ENCODE data around the gene LINC00237.
A peak's percentile ranks its signal among the peaks of the same experiment; 100 is the strongest.

LINC00237 gene

DNA sequence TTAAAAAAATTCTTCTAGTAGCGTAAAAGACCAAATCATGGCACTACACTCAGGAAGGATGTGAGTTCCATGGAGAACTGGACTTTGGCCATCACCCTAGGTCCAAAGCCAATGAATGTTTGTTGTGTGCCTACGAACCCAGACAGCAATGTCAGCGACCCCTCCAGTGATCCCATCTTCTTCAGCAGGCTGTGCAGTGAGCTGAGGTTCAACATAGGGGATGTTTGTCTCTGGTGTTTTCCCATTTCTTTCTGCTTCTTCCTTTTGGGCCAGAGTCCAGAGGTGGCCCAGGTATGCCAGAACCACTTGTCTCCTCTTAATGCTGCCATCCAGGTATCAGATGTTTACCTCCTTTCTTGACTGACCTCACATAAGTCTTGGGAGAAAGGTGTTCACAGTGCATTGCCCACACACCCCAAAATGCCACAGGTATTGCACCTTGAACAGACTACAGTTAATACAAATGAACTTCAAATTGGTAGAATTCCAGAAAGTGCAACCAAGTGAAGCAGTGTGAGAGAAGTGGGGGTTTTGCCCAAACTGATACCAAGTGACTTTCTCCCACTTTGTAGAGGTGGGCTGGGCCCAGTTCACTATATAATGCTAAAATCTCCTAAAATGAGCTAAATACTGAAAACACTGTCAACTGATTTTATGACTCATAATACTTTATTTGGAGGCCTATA, 33.9 kb upstream of the LINC00237 start:
- Histone ChIP-seq H3K27me3 (ENCODE audit: control insufficient read depth, insufficient read depth, low read length) (no peaks in the 10 kb centered on the region), H3K4me3 (ENCODE audit: low read depth, low read length) (no peak overlapping the region), H3K36me3 (ENCODE audit: control insufficient read depth, insufficient read depth, low read length) (peaks cover 17% of the 10 kb centered on the region), H3K9me3 (ENCODE audit: control insufficient read depth, insufficient read depth, low read depth, low read length) (no peaks in the 10 kb centered on the region), H3K9ac (ENCODE audit: low read length) (no peak overlapping the region), H3K27ac (ENCODE audit: low read depth, low read length) (no peak overlapping the region), H3K4me1 (ENCODE audit: control insufficient read depth, insufficient read depth, low read length) (no peaks in the 10 kb centered on the region)

DNA sequence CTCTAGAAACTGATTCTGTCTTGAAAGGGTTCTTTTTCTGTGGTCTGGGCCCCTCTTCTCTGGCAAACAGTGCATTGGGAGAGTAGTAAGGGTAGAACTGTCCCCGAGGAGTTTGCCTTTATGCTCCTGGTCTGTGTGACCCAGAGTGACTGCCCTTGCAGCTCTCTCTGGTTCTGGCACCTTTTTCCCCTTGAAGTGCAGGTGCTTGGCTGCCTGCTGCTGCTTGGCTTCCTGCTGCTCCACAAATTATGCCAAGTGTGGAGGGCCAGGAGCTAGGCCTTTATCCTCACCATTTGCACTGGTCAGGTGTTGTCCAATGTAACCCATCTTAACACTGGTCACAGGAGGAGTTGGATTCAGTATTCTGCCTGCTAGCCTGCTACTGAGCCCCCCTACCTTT, 30.9 kb upstream of the LINC00237 start:
- Histone ChIP-seq H3K9me3 (ENCODE audit: control insufficient read depth, insufficient read depth, low read depth, low read length) (no peaks in the 10 kb centered on the region), H3K4me3 (ENCODE audit: low read depth, low read length) (no peak overlapping the region), H3K36me3 (ENCODE audit: control insufficient read depth, insufficient read depth, low read length) (peaks cover 19% of the 10 kb centered on the region), H3K9ac (ENCODE audit: low read length) (no peak overlapping the region), H3K27ac (ENCODE audit: low read depth, low read length) (no peak overlapping the region), H3K4me1 (ENCODE audit: control insufficient read depth, insufficient read depth, low read length) (no peaks in the 10 kb centered on the region), H3K27me3 (ENCODE audit: control insufficient read depth, insufficient read depth, low read length) (no peaks in the 10 kb centered on the region)

DNA sequence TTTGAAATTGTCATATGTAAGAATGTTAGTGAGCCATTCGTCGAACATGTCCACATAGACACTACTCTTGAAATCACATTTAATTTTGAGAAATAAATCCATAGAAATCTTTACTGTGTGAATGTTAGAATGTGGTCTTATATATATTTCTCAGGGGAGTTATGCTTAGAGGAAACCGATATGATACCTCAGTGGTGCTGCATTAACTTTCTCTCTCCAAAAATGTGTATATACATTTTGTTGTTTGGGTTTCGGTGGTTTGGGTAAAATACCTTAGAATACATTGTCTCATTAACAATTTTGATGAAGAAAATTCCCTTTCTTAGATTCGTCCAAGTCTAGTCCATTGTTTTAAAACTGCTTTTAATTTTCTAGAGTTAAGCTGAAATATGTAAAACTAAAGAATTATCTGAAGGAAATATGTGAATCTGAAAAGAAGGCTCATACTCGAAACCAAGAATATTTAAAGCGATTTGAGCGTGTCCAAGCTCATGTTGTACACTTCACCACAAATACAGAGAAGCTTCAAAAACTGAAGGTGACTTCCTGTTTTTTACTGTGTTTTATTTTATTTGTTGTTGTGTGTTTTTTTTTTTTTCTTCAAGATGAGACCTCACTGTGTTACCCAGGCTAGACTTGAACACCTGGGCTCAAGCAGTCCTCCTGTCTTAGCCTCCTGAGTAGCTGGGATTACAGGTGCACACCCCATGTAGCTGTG, 30.0 kb upstream of the LINC00237 start:
- no peak overlapping the region for H3K4me3 ChIP-seq (ENCODE audit: low read depth, low read length)
- H3K27ac ChIP-seq (ENCODE audit: low read depth, low read length) = no peak overlapping the region
- H3K4me1 ChIP-seq (ENCODE audit: control insufficient read depth, insufficient read depth, low read length) = peaks cover 8% of the 10 kb centered on the region
- peaks cover 19% of the 10 kb centered on the region for H3K36me3 ChIP-seq (ENCODE audit: control insufficient read depth, insufficient read depth, low read length)
- H3K9me3 ChIP-seq (ENCODE audit: control insufficient read depth, insufficient read depth, low read depth, low read length) = no peaks in the 10 kb centered on the region
- H3K27me3 ChIP-seq (ENCODE audit: control insufficient read depth, insufficient read depth, low read length) = no peaks in the 10 kb centered on the region
- no peak overlapping the region for H3K9ac ChIP-seq (ENCODE audit: low read length)

DNA sequence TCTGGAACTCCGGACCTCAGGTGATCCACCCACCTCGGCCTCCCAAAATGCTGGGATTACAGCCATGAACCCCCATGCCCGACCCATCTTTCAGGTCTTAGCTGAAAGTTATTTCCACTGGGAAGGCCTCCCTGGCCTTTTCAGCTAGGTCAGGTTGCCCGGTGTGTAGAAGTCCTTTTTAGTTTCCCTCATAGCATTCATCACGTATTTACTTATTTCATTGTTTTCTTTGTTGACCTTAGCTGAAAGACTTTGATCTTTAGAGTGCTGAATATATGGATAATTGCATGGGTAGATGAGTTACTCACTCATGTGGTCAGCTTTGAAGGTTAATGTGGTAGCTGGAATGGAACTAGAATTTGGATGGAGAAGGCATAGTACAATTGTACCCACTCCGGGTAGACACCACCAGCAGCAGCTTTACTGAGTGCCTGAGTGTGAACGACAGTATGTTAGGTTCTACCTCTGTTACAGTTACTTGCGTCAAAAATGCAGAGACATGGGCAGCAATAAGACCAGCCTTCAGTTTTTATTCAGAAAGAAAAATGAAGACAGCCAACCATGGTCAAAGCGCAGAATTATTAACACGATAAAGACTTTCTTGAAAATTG, 28.8 kb upstream of the LINC00237 start:
- no peak overlapping the region for H3K4me3 ChIP-seq (ENCODE audit: low read depth, low read length)
- H3K4me1 ChIP-seq (ENCODE audit: control insufficient read depth, insufficient read depth, low read length) = peaks cover 13% of the 10 kb centered on the region
- H3K36me3 ChIP-seq (ENCODE audit: control insufficient read depth, insufficient read depth, low read length) = peaks cover 15% of the 10 kb centered on the region
- H3K9ac ChIP-seq (ENCODE audit: low read length) = no peak overlapping the region
- H3K27me3 ChIP-seq (ENCODE audit: control insufficient read depth, insufficient read depth, low read length) = no peaks in the 10 kb centered on the region
- H3K27ac ChIP-seq (ENCODE audit: low read depth, low read length) = no peak overlapping the region
- no peaks in the 10 kb centered on the region for H3K9me3 ChIP-seq (ENCODE audit: control insufficient read depth, insufficient read depth, low read depth, low read length)

DNA sequence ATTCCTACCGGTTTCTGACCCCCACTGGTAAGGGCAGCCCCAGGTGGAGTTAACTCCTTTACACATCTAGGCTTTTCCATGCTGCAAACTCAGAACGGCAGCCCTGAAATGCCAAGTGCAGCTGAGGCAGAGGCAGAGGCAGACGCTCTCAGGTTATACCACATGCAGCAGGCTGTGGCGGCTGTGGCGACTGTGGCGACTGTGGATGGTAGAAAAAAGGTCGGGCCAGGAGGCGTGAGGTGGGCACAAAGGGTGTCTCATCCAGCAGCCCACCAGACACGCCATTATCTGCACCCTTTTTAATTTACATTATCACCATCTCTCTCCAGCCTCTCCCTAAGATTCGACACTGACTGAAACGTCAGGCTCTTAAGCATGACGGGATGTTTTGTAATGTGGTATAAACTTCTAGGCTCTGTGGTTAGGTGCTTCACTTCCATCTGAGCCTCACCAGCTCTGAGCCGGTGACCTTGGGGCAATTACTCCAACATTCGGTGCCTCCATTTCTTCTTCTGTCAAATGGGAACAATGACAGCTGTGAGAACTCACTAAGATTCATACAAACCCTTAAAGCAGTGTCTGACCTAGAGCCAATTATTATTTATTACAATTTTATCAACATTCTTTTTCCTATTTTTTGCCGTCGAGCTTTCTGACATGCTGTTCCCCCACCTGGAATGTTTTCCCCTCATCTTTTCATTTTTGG, 27.9 kb upstream of the LINC00237 start:
- H3K9me3 ChIP-seq (ENCODE audit: control insufficient read depth, insufficient read depth, low read depth, low read length) = no peaks in the 10 kb centered on the region
- H3K4me1 ChIP-seq (ENCODE audit: control insufficient read depth, insufficient read depth, low read length) = peaks cover 14% of the 10 kb centered on the region
- H3K27me3 ChIP-seq (ENCODE audit: control insufficient read depth, insufficient read depth, low read length) = no peaks in the 10 kb centered on the region
- H3K4me3 ChIP-seq (ENCODE audit: low read depth, low read length) = no peak overlapping the region
- H3K36me3 ChIP-seq (ENCODE audit: control insufficient read depth, insufficient read depth, low read length) = peaks cover 12% of the 10 kb centered on the region; the same call in 1 of the 2 replicates
- H3K9ac ChIP-seq (ENCODE audit: low read length) = no peak overlapping the region
- no peak overlapping the region for H3K27ac ChIP-seq (ENCODE audit: low read depth, low read length)

DNA sequence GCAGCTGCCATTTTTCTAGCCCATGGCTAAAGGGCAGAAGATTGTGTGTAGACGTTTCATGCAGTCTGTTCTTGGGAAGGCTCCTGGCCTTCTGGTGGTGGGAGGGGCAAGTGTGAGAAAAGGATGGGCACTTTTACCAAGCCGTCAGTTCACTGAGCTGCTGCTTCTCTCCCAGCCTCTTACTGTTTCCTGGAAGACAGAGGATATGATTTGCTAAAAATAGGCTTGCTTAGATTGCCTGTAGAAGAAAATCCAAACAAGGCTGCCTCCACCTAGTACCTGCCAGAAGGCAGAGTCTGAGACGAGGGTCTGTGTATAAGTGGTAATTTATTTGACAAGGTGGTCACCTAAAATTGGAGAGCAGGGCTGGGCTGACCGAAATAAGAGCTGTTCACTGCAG, 27.2 kb upstream of the LINC00237 start:
- peaks cover 14% of the 10 kb centered on the region for H3K4me1 ChIP-seq (ENCODE audit: control insufficient read depth, insufficient read depth, low read length)
- H3K27me3 ChIP-seq (ENCODE audit: control insufficient read depth, insufficient read depth, low read length) = no peaks in the 10 kb centered on the region
- no peak overlapping the region for H3K4me3 ChIP-seq (ENCODE audit: low read depth, low read length)
- H3K9me3 ChIP-seq (ENCODE audit: control insufficient read depth, insufficient read depth, low read depth, low read length) = no peaks in the 10 kb centered on the region
- H3K36me3 ChIP-seq (ENCODE audit: control insufficient read depth, insufficient read depth, low read length) = peaks cover 10% of the 10 kb centered on the region; the same call in 1 of the 2 replicates
- H3K9ac ChIP-seq (ENCODE audit: low read length) = no peak overlapping the region
- no peak overlapping the region for H3K27ac ChIP-seq (ENCODE audit: low read depth, low read length)

DNA sequence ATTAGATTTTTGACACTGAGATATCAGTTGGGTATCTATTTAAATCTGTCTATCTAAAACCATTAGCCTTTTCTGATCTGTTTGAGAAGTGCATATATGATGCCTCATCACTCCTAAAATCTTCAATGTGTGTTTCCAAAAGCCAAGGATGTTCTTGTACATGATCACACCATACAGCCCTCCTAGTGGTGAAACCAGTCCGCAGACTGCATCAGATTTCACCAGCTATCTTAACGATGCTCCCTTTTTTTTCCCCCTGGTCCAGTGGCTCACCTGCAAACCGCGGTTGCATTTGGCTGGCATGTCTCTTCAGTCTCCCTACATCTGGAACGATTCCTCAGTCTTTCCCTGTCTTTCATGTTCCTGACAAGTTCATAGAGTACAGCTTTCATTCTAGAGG, 23.7 kb upstream of the LINC00237 start:
- Histone ChIP-seq H3K27ac (ENCODE audit: low read depth, low read length) (no peak overlapping the region), H3K4me1 (ENCODE audit: control insufficient read depth, insufficient read depth, low read length) (peaks cover 25% of the 10 kb centered on the region), H3K9me3 (ENCODE audit: control insufficient read depth, insufficient read depth, low read depth, low read length) (no peaks in the 10 kb centered on the region), H3K4me3 (ENCODE audit: low read depth, low read length) (no peak overlapping the region), H3K9ac (ENCODE audit: low read length) (no peak overlapping the region), H3K27me3 (ENCODE audit: control insufficient read depth, insufficient read depth, low read length) (no peaks in the 10 kb centered on the region), H3K36me3 (ENCODE audit: control insufficient read depth, insufficient read depth, low read length) (peaks cover under 1% of the 10 kb centered on the region; the same call in 1 of the 2 replicates)

DNA sequence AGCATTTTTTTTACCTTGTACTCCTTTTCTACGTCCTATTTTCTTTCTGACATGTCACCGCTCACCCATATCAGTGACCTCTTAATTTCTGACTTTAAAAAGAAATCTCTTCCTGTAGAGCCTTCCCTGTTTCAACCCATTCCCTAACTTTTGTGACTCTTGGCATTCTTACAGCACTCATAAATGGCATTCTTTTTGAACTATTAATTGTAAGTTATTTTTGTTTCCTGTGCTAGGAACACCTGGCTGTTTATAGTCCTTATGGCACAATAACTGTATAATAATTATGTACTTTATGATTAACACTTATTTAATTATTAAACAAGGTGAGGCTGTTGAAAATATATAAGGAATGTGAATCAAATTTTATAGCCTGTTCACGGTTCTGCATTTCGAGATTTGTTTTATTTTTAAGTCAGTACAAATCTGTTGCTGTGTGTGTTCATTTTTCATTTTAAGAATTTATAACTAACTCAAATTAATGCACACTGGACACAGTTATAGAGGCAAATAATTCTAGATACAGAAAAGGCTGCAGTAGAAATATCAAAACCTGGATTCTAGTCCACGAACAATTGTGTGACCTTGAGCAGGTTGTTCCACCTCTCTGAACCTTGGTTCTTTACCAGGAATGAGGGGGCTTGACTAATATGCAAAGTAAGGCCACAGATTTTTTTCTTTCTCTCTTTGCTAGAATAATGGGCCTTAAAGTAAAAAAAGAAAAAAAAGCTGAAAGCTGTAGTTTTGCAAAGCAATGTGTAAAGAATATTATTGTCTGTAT, 21.2 kb upstream of the LINC00237 start:
- Histone ChIP-seq H3K27me3 (ENCODE audit: control insufficient read depth, insufficient read depth, low read length) (no peaks in the 10 kb centered on the region), H3K4me3 (ENCODE audit: low read depth, low read length) (peak overlapping the region; percentile 87), H3K9ac (ENCODE audit: low read length) (no peak overlapping the region), H3K4me1 (ENCODE audit: control insufficient read depth, insufficient read depth, low read length) (peaks cover 25% of the 10 kb centered on the region), H3K27ac (ENCODE audit: low read depth, low read length) (no peak overlapping the region), H3K36me3 (ENCODE audit: control insufficient read depth, insufficient read depth, low read length) (no peaks in the 10 kb centered on the region), H3K9me3 (ENCODE audit: control insufficient read depth, insufficient read depth, low read depth, low read length) (no peaks in the 10 kb centered on the region)

DNA sequence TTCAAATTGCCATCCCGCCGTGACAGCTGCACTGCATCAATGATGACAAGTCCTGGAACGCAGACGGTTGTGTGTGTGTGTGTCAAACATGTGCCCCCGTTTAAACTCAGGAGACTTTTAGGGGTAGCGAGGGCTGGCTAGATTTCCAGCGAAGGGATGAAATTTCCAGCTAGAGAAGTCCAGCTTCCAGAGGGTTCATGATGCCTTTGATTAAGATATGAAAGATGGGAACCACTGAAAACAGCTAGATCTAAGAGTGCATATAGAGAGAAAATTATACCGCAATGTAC, 20.4 kb upstream of the LINC00237 start:
- peaks cover 21% of the 10 kb centered on the region for H3K4me1 ChIP-seq (ENCODE audit: control insufficient read depth, insufficient read depth, low read length)
- H3K4me3 ChIP-seq (ENCODE audit: low read depth, low read length) = peak overlapping the region; percentile 87
- H3K27ac ChIP-seq (ENCODE audit: low read depth, low read length) = no peak overlapping the region
- no peaks in the 10 kb centered on the region for H3K9me3 ChIP-seq (ENCODE audit: control insufficient read depth, insufficient read depth, low read depth, low read length)
- no peaks in the 10 kb centered on the region for H3K27me3 ChIP-seq (ENCODE audit: control insufficient read depth, insufficient read depth, low read length)
- H3K9ac ChIP-seq (ENCODE audit: low read length) = peak overlapping the region; percentile 61
- no peaks in the 10 kb centered on the region for H3K36me3 ChIP-seq (ENCODE audit: control insufficient read depth, insufficient read depth, low read length)

DNA sequence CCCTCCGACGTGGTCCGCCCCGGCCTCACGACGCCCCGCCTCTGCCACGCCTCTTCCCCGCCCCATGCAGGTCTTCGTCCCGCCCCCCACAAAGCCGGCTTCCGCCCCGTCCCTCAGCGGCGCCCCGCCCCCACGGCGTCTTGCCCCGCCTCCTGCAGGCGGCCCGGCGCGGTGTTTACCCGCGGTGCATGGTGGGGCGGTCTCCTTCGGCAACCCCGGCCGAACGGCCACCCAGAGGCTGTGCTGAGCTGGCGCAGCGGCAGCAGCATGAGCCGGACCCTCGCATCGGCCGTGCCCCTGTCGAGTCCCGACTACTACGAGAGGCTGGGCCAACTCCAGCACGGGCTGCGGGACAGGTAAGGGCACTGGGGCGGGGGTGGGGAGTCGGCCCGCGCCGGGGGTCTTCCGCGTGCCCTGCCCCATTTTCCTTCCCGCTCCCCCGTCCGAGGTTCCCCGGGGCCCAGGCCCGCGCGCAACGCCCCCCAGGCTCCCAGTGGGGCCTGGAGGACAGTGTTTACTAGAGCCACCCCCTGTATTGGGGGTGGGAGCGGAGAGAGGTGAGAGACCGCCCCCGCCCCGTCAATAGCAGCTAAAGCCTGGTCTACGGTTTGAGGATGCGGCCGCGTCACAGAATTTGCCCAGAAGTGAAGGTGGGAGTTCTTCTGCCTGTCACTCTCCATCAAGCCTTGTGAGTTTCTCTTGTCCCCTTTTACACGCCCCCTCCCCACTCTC, 19.9 kb upstream of the LINC00237 start, which contains the start of gene KIZ:
TSS of gene KIZ (plus strand) at position 234 of the 732 bp plus-strand sequence. CDS start at position 268, 34 bp downstream.
- Histone ChIP-seq H3K36me3 (ENCODE audit: control insufficient read depth, insufficient read depth, low read length) (no peaks in the 10 kb centered on the region), H3K27ac (ENCODE audit: low read depth, low read length) (0 out of 2 replicates have a peak within 1 kb of the TSS, but pooled peaks have one; percentile 72), H3K27me3 (ENCODE audit: control insufficient read depth, insufficient read depth, low read length) (no peaks in the 10 kb centered on the region), H3K9me3 (ENCODE audit: control insufficient read depth, insufficient read depth, low read depth, low read length) (peaks cover under 1% of the 10 kb centered on the region; the same call in 1 of the 2 replicates), H3K4me1 (ENCODE audit: control insufficient read depth, insufficient read depth, low read length) (peaks cover 16% of the 10 kb centered on the region), H3K9ac (ENCODE audit: low read length) (peak within 1 kb of the TSS; percentile 61), H3K4me3 (ENCODE audit: low read depth, low read length) (peak within 1 kb of the TSS; percentile 87)
